HCT116 (cell line): Measurements from ENCODE around the gene LCNL1. TPM values are rescaled to one million over a fixed set of nuclear protein-coding genes. Genes with fewer than 3 reads are reported as not detected.

ENCODE experiments used
- ATAC-seq: fragments of 200-7000 bp; cut with Tn5 transposase; 2 replicates; pipeline ENCODE4 v1.9.1; 2020; ENCODE audit warnings: mild to moderate bottlenecking, moderate library complexity
- BruUV-seq: library from RNA; stranded (reverse); fragments of 400-500 nt; replicated peaks from 2 replicates; lab custom pipeline; 2021; lab: Mats Ljungman, UMichigan
- CTCF ChIA-PET: fragments of 300-600 bp; sonication (Branson Sonifier 250); formaldehyde crosslinking; loops from one replicate; lab custom pipeline; 2021; ENCODE audit warnings: antibody characterized with exemption; lab: Charles Lee
- POLR2A ChIA-PET: fragments of 300-600, 350-600 bp; sonication (Branson Sonifier 250); formaldehyde crosslinking; loops from one replicate; lab custom pipeline; 2021; ENCODE audit warnings: antibody characterized with exemption; lab: Charles Lee
- RAD21 ChIA-PET, 2 experiments: fragments of 300-600 bp; sonication (Branson Sonifier 250); formaldehyde crosslinking; loops; one replicate each; lab custom pipeline; 2023; ENCODE audit warnings: low total read pairs in 2 of 2; ENCODE audit not compliant: uncharacterized antibody in 2 of 2, unreplicated experiment in 2 of 2, low non-redundant PET in 1 of 2; lab: Charles Lee
- DNase-seq: peaks from one replicate; pipeline ENCODE4 v3.0.0-alpha.2; 2010; ENCODE audit warnings: low read depth, low spot score
- H2AFZ ChIP-seq: fragments of 200-600 bp; shearing (Covaris generic), sonication (generic); 2 replicates; pipeline ENCODE4 v1.6.1; 2017; ENCODE audit warnings: low read depth, mixed run types, mixed read lengths, antibody characterized with exemption, low read length; ENCODE audit not compliant: poor library complexity, severe bottlenecking
- H3K27ac ChIP-seq: 2 replicates; pipeline ENCODE4 v1.5.1; 2012; ENCODE audit warnings: low read depth, low read length
- H3K27me3 ChIP-seq: fragments of 200-600 bp; sonication (generic); 2 replicates; pipeline ENCODE4 v1.6.1; 2016; ENCODE audit warnings: mixed run types, low read length, mixed read lengths; ENCODE audit not compliant: insufficient read depth
- H3K36me3 ChIP-seq, 2 experiments: fragments of 200-500 bp in 1 of 2; fragments of 200-600 bp in 1 of 2; sonication (Bioruptor generic) in 1 of 2; sonication (generic) in 1 of 2; 2 replicates each; pipeline versions ENCODE4 v1.5.1 to v1.6.1; 2014 to 2016; ENCODE audit warnings: low read length in 2 of 2, inconsistent platforms in 1 of 2, mixed read lengths in 1 of 2, mixed run types in 1 of 2; ENCODE audit not compliant: insufficient read depth in 2 of 2, control insufficient read depth in 1 of 2
- H3K4me1 ChIP-seq, 2 experiments: fragments of 200-600 bp in 1 of 2; sonication (generic) in 1 of 2; 2 replicates each; pipeline versions ENCODE4 v1.5.1 to v1.6.1; 2012 to 2017; ENCODE audit warnings: low read length in 2 of 2, inconsistent platforms in 1 of 2, mild to moderate bottlenecking in 1 of 2, mixed read lengths in 1 of 2, mixed run types in 1 of 2, moderate library complexity in 1 of 2; ENCODE audit not compliant: insufficient read depth in 2 of 2, control insufficient read depth in 1 of 2
- H3K4me2 ChIP-seq: fragments of 200-600 bp; sonication (generic); 2 replicates; pipeline ENCODE4 v1.6.1; 2017; ENCODE audit warnings: mixed run types, low read length, mixed read lengths
- H3K4me3 ChIP-seq, 2 experiments: fragments of 200-600 bp in 1 of 2; sonication (generic) in 1 of 2; replicated peaks in 1 of 2; 2 replicates each; pipeline ENCODE4 v1.5.1; 2011 to 2016; ENCODE audit warnings: low read length in 2 of 2, control low read depth in 1 of 2, low read depth in 1 of 2, mild to moderate bottlenecking in 1 of 2, mixed read lengths in 1 of 2, mixed run types in 1 of 2
- H3K79me2 ChIP-seq: fragments of 200-600 bp; sonication (generic); 2 replicates; pipeline ENCODE4 v1.6.1; 2017; ENCODE audit warnings: mild to moderate bottlenecking, mixed run types, low read length, moderate library complexity, mixed read lengths; ENCODE audit not compliant: insufficient read depth
- H3K9ac ChIP-seq: fragments of 200-600 bp; sonication (generic); 2 replicates; pipeline ENCODE4 v1.6.1; 2016; ENCODE audit warnings: low read length, mixed read lengths
- H3K9me2 ChIP-seq: fragments of 200-600 bp; sonication (generic), shearing (Covaris generic); 2 replicates; pipeline ENCODE4 v1.6.1; 2017; ENCODE audit warnings: mixed run types, mild to moderate bottlenecking, moderate library complexity; ENCODE audit not compliant: insufficient read depth
- H3K9me3 ChIP-seq, 2 experiments: fragments of 200-500 bp in 1 of 2; fragments of 200-600 bp in 1 of 2; sonication (Bioruptor generic) in 1 of 2; sonication (generic) in 1 of 2; 2 replicates each; pipeline ENCODE4 v1.6.1; 2014 to 2017; ENCODE audit warnings: low read length in 2 of 2, mixed read lengths in 2 of 2, inconsistent platforms in 1 of 2, low read depth in 1 of 2, mild to moderate bottlenecking in 1 of 2, mixed run types in 1 of 2, moderate library complexity in 1 of 2; ENCODE audit not compliant: control insufficient read depth in 1 of 2, insufficient read depth in 1 of 2
- H4K20me1 ChIP-seq: fragments of 200-600 bp; sonication (generic), shearing (Covaris generic); 2 replicates; pipeline ENCODE4 v1.6.1; 2017; ENCODE audit warnings: mixed run types, mild to moderate bottlenecking, moderate library complexity; ENCODE audit not compliant: insufficient read depth
- CEBPB ChIP-seq: IDR thresholded peaks from 2 replicates; pipeline ENCODE4 v1.6.1; 2012; ENCODE audit warnings: low read depth
- FOSL1 ChIP-seq: IDR thresholded peaks from 2 replicates; pipeline ENCODE4 v1.6.1; 2012; ENCODE audit warnings: low read depth
- JUND ChIP-seq: IDR thresholded peaks from 2 replicates; pipeline ENCODE4 v1.6.1; 2012
- POLR2A ChIP-seq: IDR thresholded peaks from 2 replicates; pipeline ENCODE4 v1.7.0; 2011; ENCODE audit warnings: borderline replicate concordance; ENCODE audit not compliant: insufficient read depth, insufficient read length; ENCODE audit errors: extremely low read depth
- POLR2AphosphoS5 ChIP-seq: IDR thresholded peaks from 2 replicates; pipeline ENCODE4 v1.6.1; 2011; ENCODE audit warnings: mild to moderate bottlenecking, low read depth, low read length, moderate library complexity
- REST ChIP-seq: IDR thresholded peaks from 2 replicates; pipeline ENCODE4 v1.6.1; 2012; ENCODE audit warnings: low read depth
- YY1 ChIP-seq: IDR thresholded peaks from 2 replicates; pipeline ENCODE4 v1.6.1; 2011; ENCODE audit warnings: low read length, low read depth, moderate library complexity, mild to moderate bottlenecking; ENCODE audit not compliant: insufficient replicate concordance; ENCODE audit errors: extremely low read depth
- intact Hi-C: fragments of 100-400 bp; cut with micrococcal nuclease; formaldehyde crosslinking; loops from 2 replicates; pipeline ENCODE4 v1.10.0; 2022
- total RNA-seq: library from RNA; stranded (reverse); gene quantifications from one replicate; pipeline ENCODE4 v1.2.1, GENCODE V29; 2021; ENCODE audit not compliant: unreplicated experiment

LCNL1 gene
- total RNA-seq, 1 experiment from 2014 or later: 0.44 TPM

- Histone ChIP-seq H4K20me1 (no peaks in the 10 kb centered on the region), H3K4me1 (no peaks in the 10 kb centered on the region), H3K4me3 (no peak overlapping the region), H3K79me2 (no peaks in the 10 kb centered on the region), H3K4me2 (no peak overlapping the region), H3K9me3 (no peaks in the 10 kb centered on the region), H3K9ac (no peak overlapping the region), H2AFZ (no peak overlapping the region), H3K27ac (no peak overlapping the region), H3K9me2 (no peaks in the 10 kb centered on the region), H3K27me3 (no peaks in the 10 kb centered on the region), H3K36me3 (peaks cover 11 to 29% of the 10 kb centered on the region in 2 experiments; a peak in 3 of 4 replicates)
- CTCF ChIA-PET: no interaction called here
- POLR2A ChIA-PET: no interaction called here
- RAD21 ChIA-PET: no interaction called here
- intact Hi-C loops: no loop called here
- ATAC-seq: no peak
- no peak for TF ChIP-seq CEBPB
- TF ChIP-seq JUND: no peak
- no peak for DNase-seq
- TSS peak; percentile 20 for BruUV-seq
Observed at GRCh38 chr9:137011907-137012675, 29.3 kb downstream of the LCNL1 start.

- intact Hi-C loops: no loop called here
- POLR2A ChIA-PET: no interaction called here
- H3K4me2 ChIP-seq: no peak overlapping the region
Observed at GRCh38 chr9:137012694-137013570, 30.1 kb downstream of the LCNL1 start.

More at GRCh38 chr9:137012694-137013570, 30.1 kb downstream of the LCNL1 start:
- DNase-seq (no peak), ATAC-seq (no peak)
- H3K27ac ChIP-seq: no peak overlapping the region
- H4K20me1 ChIP-seq: no peaks in the 10 kb centered on the region
- H3K79me2 ChIP-seq: no peaks in the 10 kb centered on the region
- H3K4me1 ChIP-seq: no peaks in the 10 kb centered on the region
- TF ChIP-seq FOSL1 (no peak), POLR2AphosphoS5 (no peak), CEBPB (no peak), POLR2A (no peak), REST (no peak), YY1 (no peak)
- no peak overlapping the region for H2AFZ ChIP-seq
- BruUV-seq: no TSS peak
- H3K9ac ChIP-seq: no peak overlapping the region
- RAD21 ChIA-PET: no interaction called here
- no peaks in the 10 kb centered on the region for H3K9me3 ChIP-seq
- no peaks in the 10 kb centered on the region for H3K27me3 ChIP-seq
- peaks cover 17 to 34% of the 10 kb centered on the region in 2 experiments; a peak in 3 of 4 replicates for H3K36me3 ChIP-seq
- H3K9me2 ChIP-seq: no peaks in the 10 kb centered on the region
- H3K4me3 ChIP-seq: no peak overlapping the region
- CTCF ChIA-PET: no interaction called here
